HepG2 (cell line): ENCODE data around the gene FCMR. TPM values are rescaled to one million over a fixed set of nuclear protein-coding genes. Genes with fewer than 3 reads are reported as not detected.

ENCODE experiments used
- ATAC-seq: fragments of 200-7000 bp; cut with Tn5 transposase; 3 replicates; pipeline ENCODE4 v1.9.1; 2020; ENCODE audit warnings: mild to moderate bottlenecking, moderate library complexity
- BruUV-seq: library from RNA; stranded (reverse); fragments of 400-500 nt; replicated peaks from 2 replicates; lab custom pipeline; 2021; lab: Mats Ljungman, UMichigan
- CTCF ChIA-PET: fragments of 300-600 bp; formaldehyde crosslinking; extraction: SDS; loops from one replicate; lab custom pipeline; 2021; ENCODE audit warnings: low total read pairs, inconsistent platforms, low intra/inter-chr PET ratio; lab: Yijun Ruan, JAX
- POLR2A ChIA-PET: fragments of 350-600 bp; sonication (Branson Sonifier 250); formaldehyde crosslinking; loops from one replicate; lab custom pipeline; 2020; ENCODE audit warnings: antibody characterized with exemption, inconsistent platforms; lab: Yijun Ruan, JAX
- DNase-seq: peaks from one replicate; pipeline ENCODE4 v3.0.0-alpha.2; 2015; ENCODE audit warnings: low spot score
- FAIRE-seq: peaks from 3 replicates; lab custom pipeline; 2011; peaks lifted over from hg19 to GRCh38; lab: Jason Lieb, UNC
- H2AFZ ChIP-seq: one replicate; pipeline ENCODE4 v1.6.1; 2011; ENCODE audit warnings: low read length, inconsistent platforms
- H3K27ac ChIP-seq: fragments of 300-600 bp; 3 replicates; pipeline ENCODE4 v1.8.0; 2011; ENCODE audit warnings: mixed run types, mild to moderate bottlenecking, mixed read lengths, low read length, inconsistent platforms; ENCODE audit not compliant: insufficient read depth; ENCODE audit errors: extremely low read length
- H3K27me3 ChIP-seq, 2 experiments: fragments of 200-600 bp in 1 of 2; 2 replicates in 1 of 2; 3 replicates in 1 of 2; pipeline versions ENCODE4 v1.6.0 to v1.8.0; 2011; ENCODE audit warnings: low read length in 2 of 2, mild to moderate bottlenecking in 2 of 2, moderate library complexity in 2 of 2, inconsistent platforms in 1 of 2; ENCODE audit not compliant: insufficient read depth in 2 of 2, control insufficient read depth in 1 of 2
- H3K36me3 ChIP-seq, 2 experiments: fragments of 200-600 bp in 1 of 2; replicated peaks in 1 of 2; 2 replicates in 1 of 2; 3 replicates in 1 of 2; pipeline versions ENCODE4 v1.5.1 to v1.8.0; 2011; ENCODE audit warnings: low read length in 2 of 2, inconsistent platforms in 1 of 2; ENCODE audit not compliant: insufficient read depth in 2 of 2, control insufficient read depth in 1 of 2
- H3K4me1 ChIP-seq: 2 replicates; pipeline ENCODE4 v1.5.1; 2012; ENCODE audit warnings: low read length, inconsistent platforms; ENCODE audit not compliant: insufficient read depth
- H3K4me2 ChIP-seq: 2 replicates; pipeline ENCODE4 v1.6.0; 2011; ENCODE audit warnings: low read depth, low read length, inconsistent platforms
- H3K4me3 ChIP-seq, 3 experiments: fragments of 200-600 bp in 1 of 3; sonication (generic), shearing (Covaris generic) in 1 of 3; replicated peaks in 1 of 3; 2 replicates each; pipeline ENCODE4 v1.5.1; 2011 to 2016; ENCODE audit warnings: low read length in 3 of 3, inconsistent platforms in 2 of 3, low read depth in 2 of 3, mild to moderate bottlenecking in 2 of 3, control low read depth in 1 of 3, mixed read lengths in 1 of 3; ENCODE audit not compliant: insufficient read depth in 1 of 3
- H3K79me2 ChIP-seq: one replicate; pipeline ENCODE4 v1.6.1; 2011; ENCODE audit warnings: low read length, inconsistent platforms; ENCODE audit not compliant: insufficient read depth
- H3K9ac ChIP-seq: 2 replicates; pipeline ENCODE4 v1.6.0; 2011; ENCODE audit warnings: mild to moderate bottlenecking, low read depth, low read length, inconsistent platforms; ENCODE audit not compliant: insufficient read depth
- H3K9me3 ChIP-seq: 2 replicates; pipeline ENCODE4 v1.5.1; 2012; ENCODE audit warnings: mild to moderate bottlenecking, low read length
- H4K20me1 ChIP-seq: 2 replicates; pipeline ENCODE4 v1.6.0; 2011; ENCODE audit warnings: inconsistent platforms, mild to moderate bottlenecking, low read length, moderate library complexity; ENCODE audit not compliant: insufficient read depth
- AGO2 ChIP-seq: fragments of 200-400 bp; formaldehyde crosslinking; optimal IDR thresholded peaks from 2 replicates; pipeline ENCODE3; 2017; ENCODE audit warnings: mild to moderate bottlenecking, low read depth, low read length, moderate library complexity
- MAFG ChIP-seq: sonication (generic); formaldehyde crosslinking; IDR thresholded peaks from 2 replicates; pipeline ENCODE4 v1.5.1; 2020; ENCODE audit warnings: mild to moderate bottlenecking, missing genetic modification reagents
- MTERF4 ChIP-seq: sonication (generic); formaldehyde crosslinking; IDR thresholded peaks from 2 replicates; pipeline ENCODE4 v1.8.0; 2023; ENCODE audit warnings: mild to moderate bottlenecking, missing genetic modification reagents
- NR1H2 ChIP-seq: sonication (generic); formaldehyde crosslinking; IDR thresholded peaks from 2 replicates; pipeline ENCODE4 v1.8.1; 2022; ENCODE audit warnings: low read depth, missing genetic modification reagents, borderline replicate concordance
- RFX1 ChIP-seq: fragments of 450-650 bp; IDR thresholded peaks from 2 replicates; pipeline ENCODE4 v1.6.1; 2017
- ZFP37 ChIP-seq: sonication (generic); formaldehyde crosslinking; IDR thresholded peaks from 2 replicates; pipeline ENCODE4 v1.4.0; 2020; ENCODE audit warnings: missing genetic modification reagents, borderline replicate concordance
- ZFP82 ChIP-seq: sonication (generic); formaldehyde crosslinking; IDR thresholded peaks from 2 replicates; pipeline ENCODE4 v1.5.1; 2020; ENCODE audit warnings: mild to moderate bottlenecking, missing genetic modification reagents, borderline replicate concordance
- ZNF441 ChIP-seq: sonication (generic); formaldehyde crosslinking; IDR thresholded peaks from 2 replicates; pipeline ENCODE4 v1.7.0; 2021; ENCODE audit warnings: missing genetic modification reagents, borderline replicate concordance
- ZSCAN31 ChIP-seq: sonication (generic); formaldehyde crosslinking; IDR thresholded peaks from 2 replicates; pipeline ENCODE4 v1.5.0; 2020; ENCODE audit warnings: low read depth, mild to moderate bottlenecking, missing genetic modification reagents
- WGBS: methylation state at CpG from one replicate; pipeline ENCODE4 v1.1.6; 2017; ENCODE audit warnings: low lambda C conversion rate; 5-methylcytosine and 5-hydroxymethylcytosine counted together
- in situ Hi-C: cut with HindIII; loops from 2 replicates; pipeline ENCODE4 v1.10.0; 2017; ENCODE audit warnings: low pct_unique_long_range_greater_than_20kb; ENCODE audit not compliant: extremely low pct_ligation_motif_present
- intact Hi-C: fragments of 100-400 bp; cut with micrococcal nuclease; formaldehyde crosslinking; loops from one replicate; pipeline ENCODE4 v1.10.0; 2022; ENCODE audit not compliant: unreplicated experiment
- polyA plus RNA-seq, 8 experiments: library from polyadenylated mRNA; depleted of rRNA in 3 of 8; stranded (reverse) in 7 of 8; unstranded in 1 of 8; fragments of >200 nt; fragmentation: Illumina TruSeq in 4 of 8; extraction: Trizol in 4 of 8; gene quantifications; 2 replicates each; pipeline versions ENCODE4 v1.2.1 to v1.2.3, GENCODE V29; 2011 to 2016; ENCODE audit warnings: low read depth in 4 of 8, missing spikeins in 1 of 8, mixed read lengths in 1 of 8; ENCODE audit not compliant: insufficient read depth in 1 of 8
- total RNA-seq, 5 experiments: library from RNA; depleted of rRNA; stranded (reverse); fragments of >200 nt; fragmentation: Illumina TruSeq; extraction: Trizol; gene quantifications; 2 replicates each; pipeline ENCODE4 v1.2.3, GENCODE V29; 2016; ENCODE audit warnings: low read depth in 1 of 5
- TF ChIP-seq, protein P1 (sequence below): IDR thresholded peaks from 2 replicates; pipeline ENCODE4 v1.6.1; 2016
- TF ChIP-seq, protein P2 (sequence below): sonication (generic); formaldehyde crosslinking; conservative IDR thresholded peaks from 2 replicates; pipeline ENCODE4 v1.5.0; 2020; ENCODE audit warnings: missing genetic modification reagents

Gene FCMR
- total and polyA plus RNA-seq, 2 of the 13 experiments (the other 11 are each of a cell fraction or from before 2014, with no cell fraction given) = not detected

- Histone ChIP-seq H3K4me2 (no peak overlapping the region), H3K79me2 (no peaks in the 10 kb centered on the region), H3K4me3 (no peak overlapping the region), H3K27me3 (peaks cover 2 to 6% of the 10 kb centered on the region in 2 experiments; a peak in 2 of 5 replicates), H3K27ac (no peak overlapping the region), H2AFZ (no peak overlapping the region), H3K9me3 (no peaks in the 10 kb centered on the region), H3K9ac (no peak overlapping the region), H3K4me1 (peaks cover 10% of the 10 kb centered on the region), H4K20me1 (no peaks in the 10 kb centered on the region), H3K36me3 (no peaks in the 10 kb centered on the region)
- TF ChIP-seq, protein P1, sequence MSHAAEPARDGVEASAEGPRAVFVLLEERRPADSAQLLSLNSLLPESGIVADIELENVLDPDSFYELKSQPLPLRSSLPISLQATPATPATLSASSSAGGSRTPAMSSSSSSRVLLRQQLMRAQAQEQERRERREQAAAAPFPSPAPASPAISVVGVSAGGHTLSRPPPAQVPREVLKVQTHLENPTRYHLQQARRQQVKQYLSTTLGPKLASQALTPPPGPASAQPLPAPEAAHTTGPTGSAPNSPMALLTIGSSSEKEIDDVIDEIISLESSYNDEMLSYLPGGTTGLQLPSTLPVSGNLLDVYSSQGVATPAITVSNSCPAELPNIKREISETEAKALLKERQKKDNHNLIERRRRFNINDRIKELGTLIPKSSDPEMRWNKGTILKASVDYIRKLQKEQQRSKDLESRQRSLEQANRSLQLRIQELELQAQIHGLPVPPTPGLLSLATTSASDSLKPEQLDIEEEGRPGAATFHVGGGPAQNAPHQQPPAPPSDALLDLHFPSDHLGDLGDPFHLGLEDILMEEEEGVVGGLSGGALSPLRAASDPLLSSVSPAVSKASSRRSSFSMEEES (CRISPR knock-in tag) = no peak
- no peak for TF ChIP-seq ZNF441 (CRISPR knock-in tag)
- TF ChIP-seq ZSCAN31 (CRISPR knock-in tag) = no peak
- TF ChIP-seq, protein P2, sequence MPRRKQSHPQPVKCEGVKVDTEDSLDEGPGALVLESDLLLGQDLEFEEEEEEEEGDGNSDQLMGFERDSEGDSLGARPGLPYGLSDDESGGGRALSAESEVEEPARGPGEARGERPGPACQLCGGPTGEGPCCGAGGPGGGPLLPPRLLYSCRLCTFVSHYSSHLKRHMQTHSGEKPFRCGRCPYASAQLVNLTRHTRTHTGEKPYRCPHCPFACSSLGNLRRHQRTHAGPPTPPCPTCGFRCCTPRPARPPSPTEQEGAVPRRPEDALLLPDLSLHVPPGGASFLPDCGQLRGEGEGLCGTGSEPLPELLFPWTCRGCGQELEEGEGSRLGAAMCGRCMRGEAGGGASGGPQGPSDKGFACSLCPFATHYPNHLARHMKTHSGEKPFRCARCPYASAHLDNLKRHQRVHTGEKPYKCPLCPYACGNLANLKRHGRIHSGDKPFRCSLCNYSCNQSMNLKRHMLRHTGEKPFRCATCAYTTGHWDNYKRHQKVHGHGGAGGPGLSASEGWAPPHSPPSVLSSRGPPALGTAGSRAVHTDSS (CRISPR knock-in tag) = no peak
- TF ChIP-seq NR1H2 (CRISPR knock-in tag) = no peak
- TF ChIP-seq ZFP37 = no peak
- TF ChIP-seq AGO2 = no peak
- no peak for TF ChIP-seq ZFP82 (CRISPR knock-in tag)
- TF ChIP-seq MTERF4 = no peak
- TF ChIP-seq MAFG (CRISPR knock-in tag) = no peak
- no peak for TF ChIP-seq RFX1
- ChIA-PET POLR2A (no interaction called here), CTCF (interaction anchor here (4.8 kb wide), 1 partner anchor 41 kb away, joined by 87 read pairs; no protein-coding TSS in a partner anchor)
- WGBS = 46% methylated on average over 9 of the region's 13 CpGs
- no peak for DNase-seq
- intact Hi-C loops = no loop called here
- ATAC-seq = no peak
- in situ Hi-C loops = loop anchor here (10.0 kb wide), 1 partner anchor 136 kb away; no protein-coding TSS in a partner anchor
- BruUV-seq = no TSS peak
- FAIRE-seq = no peak
Measured at GRCh38 chr1:206939131-206939530, 17.4 kb upstream of the FCMR start.
